H9 (cell line): ENCODE results near the gene CDCP1. TPM values are rescaled to one million over a fixed set of nuclear protein-coding genes. Genes with fewer than 3 reads are reported as not detected.

Experiments
- DNase-seq: peaks from one replicate; pipeline ENCODE4 v3.0.0-alpha.2; 2017
- H2AFZ ChIP-seq: one replicate; pipeline ENCODE4 v1.6.1; 2013; ENCODE audit warnings: mild to moderate bottlenecking, low read length, control low read depth, moderate library complexity
- H2AK5ac ChIP-seq: 2 replicates; pipeline ENCODE4 v1.6.1; 2013; ENCODE audit warnings: low read length, control low read depth, mixed read lengths; ENCODE audit not compliant: insufficient read length
- H2BK120ac ChIP-seq: one replicate; pipeline ENCODE4 v1.6.1; 2013; ENCODE audit warnings: low read depth, mild to moderate bottlenecking, low read length, control low read depth, inconsistent platforms; ENCODE audit not compliant: poor library complexity, severe bottlenecking
- H2BK12ac ChIP-seq: 2 replicates; pipeline ENCODE4 v1.6.1; 2013; ENCODE audit warnings: low read length, control low read depth, mixed read lengths, low read depth; ENCODE audit not compliant: insufficient read length
- H2BK15ac ChIP-seq: 2 replicates; pipeline ENCODE4 v1.6.1; 2013; ENCODE audit warnings: low read depth, low read length, control low read depth
- H2BK20ac ChIP-seq: one replicate; pipeline ENCODE4 v1.6.1; 2013; ENCODE audit warnings: low read depth, mild to moderate bottlenecking, low read length, control low read depth, inconsistent platforms; ENCODE audit not compliant: poor library complexity, severe bottlenecking
- H2BK5ac ChIP-seq: 2 replicates; pipeline ENCODE4 v1.6.1; 2013; ENCODE audit warnings: low read length, control low read depth, mixed read lengths; ENCODE audit not compliant: insufficient read length
- H3K14ac ChIP-seq: 2 replicates; pipeline ENCODE4 v1.6.1; 2013; ENCODE audit warnings: low read length, control low read depth; ENCODE audit not compliant: insufficient read depth
- H3K18ac ChIP-seq: 2 replicates; pipeline ENCODE4 v1.6.1; 2013; ENCODE audit warnings: low read depth, mild to moderate bottlenecking, mixed read lengths, low read length, control low read depth; ENCODE audit not compliant: insufficient read length
- H3K23ac ChIP-seq: 2 replicates; pipeline ENCODE4 v1.6.1; 2013; ENCODE audit warnings: low read length, control low read depth, mixed read lengths, low read depth; ENCODE audit not compliant: insufficient read length
- H3K23me2 ChIP-seq: 2 replicates; pipeline ENCODE4 v1.6.1; 2013; ENCODE audit warnings: low read depth, mild to moderate bottlenecking, mixed read lengths, low read length, control low read depth; ENCODE audit not compliant: insufficient read length, poor library complexity, severe bottlenecking
- H3K27ac ChIP-seq: 2 replicates; pipeline ENCODE4 v1.5.1; 2013; ENCODE audit warnings: low read length, control low read depth, mixed read lengths, low read depth; ENCODE audit not compliant: insufficient read length
- H3K27me3 ChIP-seq: 2 replicates; pipeline ENCODE4 v1.6.1; 2013; ENCODE audit warnings: low read length, control low read depth, inconsistent platforms; ENCODE audit not compliant: insufficient read depth
- H3K4ac ChIP-seq: 2 replicates; pipeline ENCODE4 v1.6.1; 2013; ENCODE audit warnings: low read depth, mild to moderate bottlenecking, control low read depth, inconsistent platforms, low read length, moderate library complexity
- H3K4me1 ChIP-seq: 2 replicates; pipeline ENCODE4 v1.6.1; 2013; ENCODE audit warnings: low read length, control low read depth, inconsistent platforms; ENCODE audit not compliant: insufficient read depth
- H3K4me2 ChIP-seq: 2 replicates; pipeline ENCODE4 v1.6.1; 2013; ENCODE audit warnings: low read length, control low read depth, mixed read lengths; ENCODE audit not compliant: insufficient read length, insufficient read depth
- H3K56ac ChIP-seq: 2 replicates; pipeline ENCODE4 v1.6.1; 2013; ENCODE audit warnings: low read depth, mild to moderate bottlenecking, mixed read lengths, low read length, control low read depth; ENCODE audit not compliant: insufficient read length
- H3K79me1 ChIP-seq: 2 replicates; pipeline ENCODE4 v1.6.1; 2013; ENCODE audit warnings: low read depth, mild to moderate bottlenecking, moderate library complexity, low read length, control low read depth, inconsistent platforms; ENCODE audit not compliant: insufficient read depth, poor library complexity, severe bottlenecking
- H3K79me2 ChIP-seq: 2 replicates; pipeline ENCODE4 v1.6.1; 2013; ENCODE audit warnings: low read length, control low read depth, inconsistent platforms; ENCODE audit not compliant: insufficient read depth
- H3K9ac ChIP-seq: 2 replicates; pipeline ENCODE4 v1.6.1; 2013; ENCODE audit warnings: low read length, control low read depth, mixed read lengths; ENCODE audit not compliant: insufficient read length; ENCODE audit errors: extremely low read depth
- H3K9me3 ChIP-seq: one replicate; pipeline ENCODE4 v1.6.1; 2013; ENCODE audit warnings: low read depth, low read length, inconsistent platforms; ENCODE audit not compliant: control insufficient read depth
- H3T11ph ChIP-seq: one replicate; pipeline ENCODE4 v1.6.1; 2013; ENCODE audit warnings: mild to moderate bottlenecking, low read length, control low read depth, inconsistent platforms
- H4K20me1 ChIP-seq: one replicate; pipeline ENCODE4 v1.6.1; 2013; ENCODE audit not compliant: control insufficient read depth, insufficient read length, insufficient read depth
- H4K5ac ChIP-seq: 2 replicates; pipeline ENCODE4 v1.6.1; 2013; ENCODE audit warnings: low read depth, mild to moderate bottlenecking, mixed read lengths, low read length, control low read depth; ENCODE audit not compliant: insufficient read length
- H4K8ac ChIP-seq: replicated peaks from 2 replicates; pipeline ENCODE4 v1.6.1; 2013; ENCODE audit warnings: low read length, control low read depth, mixed read lengths, low read depth; ENCODE audit not compliant: insufficient read length
- H4K91ac ChIP-seq: 2 replicates; pipeline ENCODE4 v1.6.1; 2013; ENCODE audit warnings: low read depth, mild to moderate bottlenecking, moderate library complexity, mixed read lengths, low read length, control low read depth; ENCODE audit not compliant: insufficient read length
- H3K27ac Mint-ChIP-seq, 3 experiments: 2 replicates in 2 of 3; 3 replicates in 1 of 3; pipeline ENCODE4 v1.8.0; 2020 to 2021; ENCODE audit warnings: mixed read lengths in 3 of 3, mild to moderate bottlenecking in 1 of 3, moderate library complexity in 1 of 3
- H3K27me3 Mint-ChIP-seq: 2 replicates; pipeline ENCODE4 v1.8.0; 2021; ENCODE audit warnings: low read depth, mild to moderate bottlenecking, moderate library complexity, mixed read lengths
- H3K36me3 Mint-ChIP-seq, 3 experiments: 2 replicates in 2 of 3; 3 replicates in 1 of 3; pipeline ENCODE4 v1.8.0; 2020 to 2021; ENCODE audit warnings: low read depth in 3 of 3, mixed read lengths in 3 of 3; ENCODE audit not compliant: insufficient read depth in 1 of 3
- H3K4me1 Mint-ChIP-seq, 2 experiments: 2 replicates each; pipeline ENCODE4 v1.8.0; 2020; ENCODE audit warnings: mixed read lengths in 2 of 2
- H3K4me3 Mint-ChIP-seq, 2 experiments: 2 replicates in 1 of 2; 3 replicates in 1 of 2; pipeline ENCODE4 v1.8.0; 2020 to 2021; ENCODE audit warnings: mild to moderate bottlenecking in 2 of 2, mixed read lengths in 2 of 2, moderate library complexity in 1 of 2
- H3K9me3 Mint-ChIP-seq, 2 experiments: 2 replicates in 1 of 2; 3 replicates in 1 of 2; pipeline ENCODE4 v1.8.0; 2020; ENCODE audit warnings: mild to moderate bottlenecking in 2 of 2, mixed read lengths in 2 of 2, moderate library complexity in 1 of 2
- WGBS: extraction: QIAGEN DNeasy Blood & Tissue Kit; methylation state at CpG from one replicate; pipeline ENCODE4 v1.1.7; 2013; ENCODE audit warnings: missing lambda C conversion rate, low lambda C conversion rate, mixed read lengths; ENCODE audit not compliant: insufficient read length; ENCODE audit errors: extremely low coverage; 5-methylcytosine and 5-hydroxymethylcytosine counted together
- total RNA-seq: library from RNA; stranded (reverse); gene quantifications from 2 replicates; pipeline ENCODE4 v1.2.1, GENCODE V29; 2021
- TF ChIP-seq, protein P1 (sequence below): fragments of 200-600 bp; sonication (generic); conservative IDR thresholded peaks from 3 replicates; pipeline ENCODE4 v1.8.0; 2021; ENCODE audit warnings: antibody characterized with exemption, mild to moderate bottlenecking

CDCP1 gene
- total RNA-seq, 1 experiment from 2014 or later, result 12.9 TPM

DNA sequence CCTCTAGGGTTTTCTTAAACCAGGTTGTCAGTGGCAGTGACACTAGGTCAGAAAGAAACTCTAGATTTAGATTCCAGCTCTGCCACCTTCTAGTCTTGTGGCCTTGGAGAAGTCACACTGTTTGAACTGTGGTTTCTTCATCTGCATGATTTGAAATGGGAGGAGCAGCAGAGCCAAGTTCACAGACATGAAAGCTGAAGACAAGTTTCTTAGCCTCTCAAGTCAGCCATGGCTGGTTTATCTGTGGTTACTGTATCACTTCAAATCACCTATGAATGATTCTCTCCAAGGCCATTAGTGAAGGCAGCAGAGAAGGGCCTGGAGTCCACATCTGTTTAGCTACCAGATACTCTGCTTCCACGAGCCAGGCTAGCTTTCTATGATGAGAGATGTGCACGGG is 104.5 kb downstream of the CDCP1 start:
- no peak overlapping the region for H3K14ac ChIP-seq
- H4K91ac ChIP-seq, result no peak overlapping the region
- no peaks in the 10 kb centered on the region for H3K36me3 Mint-ChIP-seq
- peaks cover 13 to 14% of the 10 kb centered on the region in 2 experiments for H3K4me1 Mint-ChIP-seq
- H4K20me1 ChIP-seq, result no peaks in the 10 kb centered on the region
- H3T11ph ChIP-seq, result no peak overlapping the region
- no peak overlapping the region for H3K27ac Mint-ChIP-seq
- peaks cover 36% of the 10 kb centered on the region for H3K27me3 Mint-ChIP-seq
- no peak overlapping the region for H3K27ac ChIP-seq
- WGBS, result no CpG with 5 or more reads among the region's 2 CpGs
- H3K23me2 ChIP-seq, result no peaks in the 10 kb centered on the region
- H2BK20ac ChIP-seq, result no peak overlapping the region
- H3K79me2 ChIP-seq, result no peaks in the 10 kb centered on the region
- H2BK15ac ChIP-seq, result no peak overlapping the region
- TF ChIP-seq, protein P1, sequence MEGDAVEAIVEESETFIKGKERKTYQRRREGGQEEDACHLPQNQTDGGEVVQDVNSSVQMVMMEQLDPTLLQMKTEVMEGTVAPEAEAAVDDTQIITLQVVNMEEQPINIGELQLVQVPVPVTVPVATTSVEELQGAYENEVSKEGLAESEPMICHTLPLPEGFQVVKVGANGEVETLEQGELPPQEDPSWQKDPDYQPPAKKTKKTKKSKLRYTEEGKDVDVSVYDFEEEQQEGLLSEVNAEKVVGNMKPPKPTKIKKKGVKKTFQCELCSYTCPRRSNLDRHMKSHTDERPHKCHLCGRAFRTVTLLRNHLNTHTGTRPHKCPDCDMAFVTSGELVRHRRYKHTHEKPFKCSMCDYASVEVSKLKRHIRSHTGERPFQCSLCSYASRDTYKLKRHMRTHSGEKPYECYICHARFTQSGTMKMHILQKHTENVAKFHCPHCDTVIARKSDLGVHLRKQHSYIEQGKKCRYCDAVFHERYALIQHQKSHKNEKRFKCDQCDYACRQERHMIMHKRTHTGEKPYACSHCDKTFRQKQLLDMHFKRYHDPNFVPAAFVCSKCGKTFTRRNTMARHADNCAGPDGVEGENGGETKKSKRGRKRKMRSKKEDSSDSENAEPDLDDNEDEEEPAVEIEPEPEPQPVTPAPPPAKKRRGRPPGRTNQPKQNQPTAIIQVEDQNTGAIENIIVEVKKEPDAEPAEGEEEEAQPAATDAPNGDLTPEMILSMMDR, result no peak
- peaks cover 4% of the 10 kb centered on the region; the same call in 1 of the 2 replicates for H3K27me3 ChIP-seq
- no peaks in the 10 kb centered on the region for H3K4me1 ChIP-seq
- H3K56ac ChIP-seq, result no peak overlapping the region
- H3K4me3 Mint-ChIP-seq, result no peak overlapping the region
- no peak overlapping the region for H3K9ac ChIP-seq
- H3K4me2 ChIP-seq, result no peak overlapping the region
- no peaks in the 10 kb centered on the region for H3K79me1 ChIP-seq
- H4K8ac ChIP-seq, result no peak overlapping the region
- 0 out of 5 replicates have a peak, but pooled peaks cover 0 to 2% of the 10 kb centered on the region in 2 experiments for H3K9me3 Mint-ChIP-seq
- H2BK12ac ChIP-seq, result no peak overlapping the region
- H3K9me3 ChIP-seq, result no peaks in the 10 kb centered on the region
- H3K4ac ChIP-seq, result no peak overlapping the region
- H2AK5ac ChIP-seq, result no peak overlapping the region
- H2AFZ ChIP-seq, result no peak overlapping the region
- DNase-seq, result no peak
- H2BK120ac ChIP-seq, result no peak overlapping the region
- H3K23ac ChIP-seq, result no peak overlapping the region
- H2BK5ac ChIP-seq, result no peak overlapping the region
- H4K5ac ChIP-seq, result no peak overlapping the region
- no peak overlapping the region for H3K18ac ChIP-seq
